HepG2 (cell line): ENCODE data around the gene FIS1. TPM values are rescaled to one million over a fixed set of nuclear protein-coding genes. Genes with fewer than 3 reads are reported as not detected.

Experiments
- AKAP8 ChIP-seq: sonication (generic); formaldehyde crosslinking; IDR thresholded peaks from 2 replicates; pipeline ENCODE4 v1.5.1; 2020; ENCODE audit warnings: mild to moderate bottlenecking, missing genetic modification reagents
- ATF7-NPFF ChIP-seq: sonication (generic); formaldehyde crosslinking; IDR thresholded peaks from 2 replicates; pipeline ENCODE4 v1.8.1; 2023; ENCODE audit warnings: mild to moderate bottlenecking, low read depth, missing genetic modification reagents, moderate library complexity
- BORCS8-MEF2B ChIP-seq: sonication (generic); formaldehyde crosslinking; IDR thresholded peaks from 2 replicates; pipeline ENCODE4 v1.8.0; 2022; ENCODE audit warnings: mild to moderate bottlenecking, missing genetic modification reagents
- GATAD1 ChIP-seq: IDR thresholded peaks from 2 replicates; pipeline ENCODE4 v1.6.1; 2016; ENCODE audit warnings: missing genetic modification reagents, missing compliant biosample characterization
- KDM2A ChIP-seq: sonication (generic); formaldehyde crosslinking; IDR thresholded peaks from 2 replicates; pipeline ENCODE4 v1.4.0; 2020; ENCODE audit warnings: low read depth, missing genetic modification reagents, borderline replicate concordance
- KDM3A ChIP-seq: IDR thresholded peaks from 2 replicates; pipeline ENCODE4 v1.6.1; 2018; ENCODE audit warnings: low read depth, missing compliant biosample characterization
- KDM6A ChIP-seq: IDR thresholded peaks from 2 replicates; pipeline ENCODE4 v1.6.1; 2016; ENCODE audit warnings: low read depth
- KLF16 ChIP-seq, 2 experiments: sonication (generic) in 1 of 2; formaldehyde crosslinking in 1 of 2; IDR thresholded peaks; 2 replicates each; pipeline versions ENCODE4 v1.6.1 to v1.8.0; 2016 to 2023; ENCODE audit warnings: missing genetic modification reagents in 2 of 2, missing compliant biosample characterization in 1 of 2
- MIER2 ChIP-seq: IDR thresholded peaks from 2 replicates; pipeline ENCODE4 v1.6.1; 2016; ENCODE audit warnings: missing biosample characterization, missing genetic modification reagents
- NFKBIZ ChIP-seq: IDR thresholded peaks from 2 replicates; pipeline ENCODE4 v1.6.1; 2018; ENCODE audit warnings: missing genetic modification reagents, missing compliant biosample characterization
- RBFOX2 ChIP-seq: fragments of 200-400 bp; formaldehyde crosslinking; IDR thresholded peaks from 2 replicates; pipeline ENCODE4 v1.6.1; 2017; ENCODE audit warnings: low read depth, mild to moderate bottlenecking, low read length
- SETDB1 ChIP-seq: sonication (generic); formaldehyde crosslinking; IDR thresholded peaks from 2 replicates; pipeline ENCODE4 v1.5.1; 2020; ENCODE audit warnings: missing genetic modification reagents, mild to moderate bottlenecking, borderline replicate concordance
- TBL1XR1 ChIP-seq: fragments of 150-350 bp; IDR thresholded peaks from 2 replicates; pipeline ENCODE4 v1.6.1; 2014; ENCODE audit warnings: borderline replicate concordance, low read length; ENCODE audit not compliant: partially characterized antibody
- YEATS2 ChIP-seq: sonication (generic); formaldehyde crosslinking; IDR thresholded peaks from 2 replicates; pipeline ENCODE4 v1.4.0; 2020; ENCODE audit warnings: missing genetic modification reagents, borderline replicate concordance
- ZBTB38 ChIP-seq: sonication (generic); formaldehyde crosslinking; IDR thresholded peaks from 2 replicates; pipeline ENCODE4 v1.5.1; 2020; ENCODE audit warnings: mild to moderate bottlenecking, missing genetic modification reagents
- ZFX ChIP-seq: sonication (generic); formaldehyde crosslinking; IDR thresholded peaks from 2 replicates; pipeline ENCODE4 v1.4.0; 2020; ENCODE audit warnings: mild to moderate bottlenecking, low read depth, missing genetic modification reagents, moderate library complexity
- ZNF451 ChIP-seq: sonication (generic); formaldehyde crosslinking; IDR thresholded peaks from 2 replicates; pipeline ENCODE4 v1.5.0; 2020; ENCODE audit warnings: mild to moderate bottlenecking, missing genetic modification reagents
- ZSCAN22 ChIP-seq: sonication (generic); formaldehyde crosslinking; IDR thresholded peaks from 2 replicates; pipeline ENCODE4 v1.4.0; 2020; ENCODE audit warnings: mild to moderate bottlenecking, missing genetic modification reagents
- polyA plus RNA-seq, 8 experiments: library from polyadenylated mRNA; depleted of rRNA in 3 of 8; stranded (reverse) in 7 of 8; unstranded in 1 of 8; fragments of >200 nt; fragmentation: Illumina TruSeq in 4 of 8; extraction: Trizol in 4 of 8; gene quantifications; 2 replicates each; pipeline versions ENCODE4 v1.2.1 to v1.2.3, GENCODE V29; 2011 to 2016; ENCODE audit warnings: low read depth in 4 of 8, missing spikeins in 1 of 8, mixed read lengths in 1 of 8; ENCODE audit not compliant: insufficient read depth in 1 of 8
- total RNA-seq, 5 experiments: library from RNA; depleted of rRNA; stranded (reverse); fragments of >200 nt; fragmentation: Illumina TruSeq; extraction: Trizol; gene quantifications; 2 replicates each; pipeline ENCODE4 v1.2.3, GENCODE V29; 2016; ENCODE audit warnings: low read depth in 1 of 5
- TF ChIP-seq, protein P1 (sequence below): sonication (generic); formaldehyde crosslinking; IDR thresholded peaks from 2 replicates; pipeline ENCODE4 v1.4.0; 2020; ENCODE audit warnings: missing genetic modification reagents, mild to moderate bottlenecking, borderline replicate concordance
- TF ChIP-seq, protein P2 (sequence below): IDR thresholded peaks from 2 replicates; pipeline ENCODE4 v1.6.1; 2016; ENCODE audit warnings: low read depth
- TF ChIP-seq, protein P3 (sequence below): sonication (generic); formaldehyde crosslinking; conservative IDR thresholded peaks from 2 replicates; pipeline ENCODE4 v1.4.0; 2020; ENCODE audit warnings: mild to moderate bottlenecking, missing genetic modification reagents, moderate library complexity
- TF ChIP-seq, protein P4 (sequence below): sonication (generic); formaldehyde crosslinking; IDR thresholded peaks from 2 replicates; pipeline ENCODE4 v1.9.0; 2022; ENCODE audit warnings: missing genetic modification reagents, mild to moderate bottlenecking, borderline replicate concordance

Gene FIS1
- total and polyA plus RNA-seq, 2 of the 13 experiments (the other 11 are each of a cell fraction or from before 2014, with no cell fraction given), result 97.5 to 101 TPM

DNA sequence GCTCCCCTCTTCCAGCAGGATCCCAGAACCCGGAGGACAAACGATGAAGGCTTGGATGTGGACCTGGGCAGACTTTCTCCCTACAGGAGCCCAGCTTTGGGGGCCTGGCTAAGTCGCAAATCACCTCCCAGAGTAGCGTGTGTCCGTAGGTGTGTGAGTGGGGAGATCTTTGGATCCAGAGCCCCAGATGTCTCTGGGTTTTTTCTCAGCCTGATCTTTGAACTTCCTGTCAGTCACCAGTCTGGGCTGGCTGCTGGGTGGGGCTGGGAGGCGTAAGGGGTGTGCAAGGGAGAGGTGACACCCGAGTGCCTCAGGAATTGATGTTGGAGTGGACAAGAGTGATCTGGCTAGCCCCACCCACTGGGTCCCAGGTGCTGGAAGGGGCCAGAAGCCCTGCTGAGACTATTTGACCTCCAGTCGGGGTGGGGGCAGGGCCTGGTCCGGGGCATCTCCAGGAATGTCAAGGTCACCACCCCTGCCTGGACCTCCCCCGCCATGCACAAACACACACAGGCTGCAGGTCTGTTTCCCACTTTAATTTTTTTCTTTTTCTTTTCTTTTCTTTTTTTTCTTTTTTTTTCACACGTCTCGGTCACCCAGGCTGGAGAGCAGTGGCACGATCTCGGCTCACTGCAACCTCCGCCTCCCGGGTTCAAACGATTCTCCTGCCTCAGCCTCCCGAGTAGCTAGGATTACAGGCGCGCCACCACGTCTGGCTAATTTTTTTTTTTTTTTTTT is 43.9 kb downstream of the FIS1 start, which contains the start of gene MOGAT3 (continued):
- TF ChIP-seq, protein P1, sequence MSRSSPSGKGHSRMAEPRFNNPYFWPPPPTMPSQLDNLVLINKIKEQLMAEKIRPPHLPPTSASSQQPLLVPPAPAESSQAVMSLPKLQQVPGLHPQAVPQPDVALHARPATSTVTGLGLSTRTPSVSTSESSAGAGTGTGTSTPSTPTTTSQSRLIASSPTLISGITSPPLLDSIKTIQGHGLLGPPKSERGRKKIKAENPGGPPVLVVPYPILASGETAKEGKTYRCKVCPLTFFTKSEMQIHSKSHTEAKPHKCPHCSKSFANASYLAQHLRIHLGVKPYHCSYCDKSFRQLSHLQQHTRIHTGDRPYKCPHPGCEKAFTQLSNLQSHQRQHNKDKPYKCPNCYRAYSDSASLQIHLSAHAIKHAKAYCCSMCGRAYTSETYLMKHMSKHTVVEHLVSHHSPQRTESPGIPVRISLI (CRISPR knock-in tag), result peak; percentile 88
- TF ChIP-seq RBFOX2 (no peak), YEATS2 (CRISPR knock-in tag) (peak; percentile 32; the same call in 1 of the 2 replicates), AKAP8 (no peak), KDM3A (CRISPR knock-in tag) (peak; percentile 81; the same call in 1 of the 2 replicates), MIER2 (peak; percentile 29; the same call in 1 of the 2 replicates), TBL1XR1 (peak; percentile 69), ZNF451 (CRISPR knock-in tag) (no peak), KDM6A (CRISPR knock-in tag) (peak; percentile 86), KDM2A (CRISPR knock-in tag) (peak; percentile 38; the same call in 1 of the 2 replicates), BORCS8-MEF2B (CRISPR knock-in tag) (no peak), ATF7-NPFF (CRISPR knock-in tag) (peak; percentile 48; the same call in 1 of the 2 replicates), KLF16 (CRISPR knock-in tag; IDR thresholded peaks at IDR 0.05) (peak in 1 of 2 experiments; percentile 72; a peak in 2 of 4 replicates), ZFX (CRISPR knock-in tag) (peak; percentile 47; the same call in 1 of the 2 replicates), GATAD1 (CRISPR knock-in tag) (peak; percentile 51; the same call in 1 of the 2 replicates), ZBTB38 (CRISPR knock-in tag) (no peak), NFKBIZ (CRISPR knock-in tag) (0 out of 2 replicates have a peak, but pooled peaks have one; percentile 39), ZSCAN22 (no peak), SETDB1 (CRISPR knock-in tag) (no peak)
- TF ChIP-seq, protein P2, sequence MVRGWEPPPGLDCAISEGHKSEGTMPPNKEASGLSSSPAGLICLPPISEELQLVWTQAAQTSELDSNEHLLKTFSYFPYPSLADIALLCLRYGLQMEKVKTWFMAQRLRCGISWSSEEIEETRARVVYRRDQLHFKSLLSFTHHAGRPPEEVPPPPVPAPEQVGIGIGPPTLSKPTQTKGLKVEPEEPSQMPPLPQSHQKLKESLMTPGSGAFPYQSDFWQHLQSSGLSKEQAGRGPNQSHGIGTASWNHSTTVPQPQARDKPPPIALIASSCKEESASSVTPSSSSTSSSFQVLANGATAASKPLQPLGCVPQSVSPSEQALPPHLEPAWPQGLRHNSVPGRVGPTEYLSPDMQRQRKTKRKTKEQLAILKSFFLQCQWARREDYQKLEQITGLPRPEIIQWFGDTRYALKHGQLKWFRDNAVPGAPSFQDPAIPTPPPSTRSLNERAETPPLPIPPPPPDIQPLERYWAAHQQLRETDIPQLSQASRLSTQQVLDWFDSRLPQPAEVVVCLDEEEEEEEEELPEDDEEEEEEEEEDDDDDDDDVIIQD (CRISPR knock-in tag), result peak; percentile 79; the same call in 1 of the 2 replicates
- TF ChIP-seq, protein P3, sequence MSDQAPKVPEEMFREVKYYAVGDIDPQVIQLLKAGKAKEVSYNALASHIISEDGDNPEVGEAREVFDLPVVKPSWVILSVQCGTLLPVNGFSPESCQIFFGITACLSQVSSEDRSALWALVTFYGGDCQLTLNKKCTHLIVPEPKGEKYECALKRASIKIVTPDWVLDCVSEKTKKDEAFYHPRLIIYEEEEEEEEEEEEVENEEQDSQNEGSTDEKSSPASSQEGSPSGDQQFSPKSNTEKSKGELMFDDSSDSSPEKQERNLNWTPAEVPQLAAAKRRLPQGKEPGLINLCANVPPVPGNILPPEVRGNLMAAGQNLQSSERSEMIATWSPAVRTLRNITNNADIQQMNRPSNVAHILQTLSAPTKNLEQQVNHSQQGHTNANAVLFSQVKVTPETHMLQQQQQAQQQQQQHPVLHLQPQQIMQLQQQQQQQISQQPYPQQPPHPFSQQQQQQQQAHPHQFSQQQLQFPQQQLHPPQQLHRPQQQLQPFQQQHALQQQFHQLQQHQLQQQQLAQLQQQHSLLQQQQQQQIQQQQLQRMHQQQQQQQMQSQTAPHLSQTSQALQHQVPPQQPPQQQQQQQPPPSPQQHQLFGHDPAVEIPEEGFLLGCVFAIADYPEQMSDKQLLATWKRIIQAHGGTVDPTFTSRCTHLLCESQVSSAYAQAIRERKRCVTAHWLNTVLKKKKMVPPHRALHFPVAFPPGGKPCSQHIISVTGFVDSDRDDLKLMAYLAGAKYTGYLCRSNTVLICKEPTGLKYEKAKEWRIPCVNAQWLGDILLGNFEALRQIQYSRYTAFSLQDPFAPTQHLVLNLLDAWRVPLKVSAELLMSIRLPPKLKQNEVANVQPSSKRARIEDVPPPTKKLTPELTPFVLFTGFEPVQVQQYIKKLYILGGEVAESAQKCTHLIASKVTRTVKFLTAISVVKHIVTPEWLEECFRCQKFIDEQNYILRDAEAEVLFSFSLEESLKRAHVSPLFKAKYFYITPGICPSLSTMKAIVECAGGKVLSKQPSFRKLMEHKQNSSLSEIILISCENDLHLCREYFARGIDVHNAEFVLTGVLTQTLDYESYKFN (CRISPR knock-in tag), result peak; percentile 94
- TF ChIP-seq, protein P4, sequence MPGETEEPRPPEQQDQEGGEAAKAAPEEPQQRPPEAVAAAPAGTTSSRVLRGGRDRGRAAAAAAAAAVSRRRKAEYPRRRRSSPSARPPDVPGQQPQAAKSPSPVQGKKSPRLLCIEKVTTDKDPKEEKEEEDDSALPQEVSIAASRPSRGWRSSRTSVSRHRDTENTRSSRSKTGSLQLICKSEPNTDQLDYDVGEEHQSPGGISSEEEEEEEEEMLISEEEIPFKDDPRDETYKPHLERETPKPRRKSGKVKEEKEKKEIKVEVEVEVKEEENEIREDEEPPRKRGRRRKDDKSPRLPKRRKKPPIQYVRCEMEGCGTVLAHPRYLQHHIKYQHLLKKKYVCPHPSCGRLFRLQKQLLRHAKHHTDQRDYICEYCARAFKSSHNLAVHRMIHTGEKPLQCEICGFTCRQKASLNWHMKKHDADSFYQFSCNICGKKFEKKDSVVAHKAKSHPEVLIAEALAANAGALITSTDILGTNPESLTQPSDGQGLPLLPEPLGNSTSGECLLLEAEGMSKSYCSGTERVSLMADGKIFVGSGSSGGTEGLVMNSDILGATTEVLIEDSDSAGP (CRISPR knock-in tag), result peak; percentile 17; the same call in 1 of the 2 replicates
